CMK (cell line): ENCODE measurements around the gene HIP1.
"Not testable (repeated sequence)": the region's sequence is repeated elsewhere in the genome, so short reads cannot be mapped to it uniquely, and the experiment has no call there.

Experiments used
- DNase-seq: peaks from one replicate; pipeline ENCODE4 v3.0.0-alpha.2; 2010; ENCODE audit warnings: low read depth

Gene HIP1

GRCh38 chr7:75716992-75717626, 21.6 kb downstream of the HIP1 start:
- no peak for DNase-seq

GRCh38 chr7:75715864-75716263, 22.9 kb downstream of the HIP1 start:
- DNase-seq: no peak

DNA sequence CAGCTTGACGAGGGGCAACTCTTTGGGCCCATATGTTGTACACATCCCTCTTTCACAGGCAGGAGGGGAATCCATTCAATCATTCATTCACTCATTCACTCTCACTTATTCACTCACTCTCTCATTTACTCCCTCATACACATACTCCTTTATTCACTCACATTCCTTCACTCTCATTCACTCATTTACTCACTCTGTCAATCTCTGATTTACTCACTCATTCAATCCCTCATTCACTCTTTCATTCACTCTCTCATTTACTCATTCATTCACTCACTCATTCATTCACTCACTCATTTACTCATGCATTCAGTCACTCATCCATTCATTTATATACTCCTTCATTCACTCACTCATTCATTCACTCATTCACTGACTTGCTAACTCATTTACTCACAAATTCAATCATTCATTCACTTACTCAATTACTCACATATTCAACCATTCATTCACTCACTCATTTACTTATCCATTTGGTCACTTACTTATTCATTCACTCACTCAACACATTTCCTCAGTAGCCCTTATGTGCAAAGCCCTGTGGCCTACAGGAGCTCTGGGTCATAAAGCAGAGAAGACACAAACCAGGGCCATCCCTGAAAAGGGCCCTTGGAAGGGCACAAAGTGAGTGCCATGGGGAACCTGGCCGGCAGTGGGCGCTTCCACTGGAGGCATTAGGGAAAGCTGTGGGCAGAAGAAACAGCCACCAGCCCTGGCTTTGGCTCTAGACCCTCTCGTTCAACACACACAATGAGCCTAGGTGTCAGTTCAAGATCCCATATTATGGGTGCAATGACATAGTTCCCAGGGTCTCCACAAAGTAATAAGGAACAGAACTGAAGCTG, 26.0 kb downstream of the HIP1 start:
- DNase-seq: no peak

DNA sequence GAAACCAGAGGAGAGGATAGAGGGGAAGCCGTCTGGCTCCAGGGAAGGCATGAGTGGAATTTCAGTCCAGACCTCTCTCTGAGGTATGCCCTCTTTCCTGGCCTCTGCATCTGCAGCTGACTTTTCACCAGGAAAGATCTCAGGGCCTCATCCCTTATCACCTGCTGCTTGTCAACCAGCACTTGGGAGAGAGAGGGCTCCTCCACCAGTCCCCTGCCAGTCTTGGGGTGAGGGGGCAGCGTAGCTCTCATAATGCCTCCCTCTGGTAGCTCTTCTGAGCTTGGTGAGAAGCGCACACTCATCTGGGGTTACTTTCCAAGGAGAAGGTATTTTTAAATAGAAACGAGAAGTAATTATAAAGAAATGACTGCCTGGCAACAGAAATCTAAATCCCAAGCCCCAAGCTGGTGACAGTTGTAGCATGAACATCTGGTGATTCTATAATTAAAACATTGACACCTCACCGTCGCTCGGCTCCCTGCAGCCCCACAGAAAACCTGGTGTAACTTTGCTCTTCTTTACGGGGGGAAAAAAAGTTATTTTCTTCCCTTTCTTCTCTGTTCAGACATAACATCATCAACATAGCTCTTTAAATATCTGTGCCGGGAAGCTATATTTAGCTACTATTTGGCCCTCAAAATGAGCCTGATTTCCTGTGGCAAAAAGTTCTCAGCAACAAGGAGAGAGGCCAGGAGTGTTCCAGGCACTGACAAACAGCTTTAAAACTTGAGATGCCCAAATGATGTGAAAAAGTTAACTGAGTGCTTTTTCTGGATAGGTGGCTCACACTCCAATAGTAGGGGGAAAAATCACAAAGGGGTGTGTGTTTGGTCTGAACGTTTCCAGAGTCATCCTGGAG, 26.9 kb downstream of the HIP1 start:
- no peak for DNase-seq

- DNase-seq: no peak
Observed at GRCh38 chr7:75711076-75711475, 27.7 kb downstream of the HIP1 start.

DNA sequence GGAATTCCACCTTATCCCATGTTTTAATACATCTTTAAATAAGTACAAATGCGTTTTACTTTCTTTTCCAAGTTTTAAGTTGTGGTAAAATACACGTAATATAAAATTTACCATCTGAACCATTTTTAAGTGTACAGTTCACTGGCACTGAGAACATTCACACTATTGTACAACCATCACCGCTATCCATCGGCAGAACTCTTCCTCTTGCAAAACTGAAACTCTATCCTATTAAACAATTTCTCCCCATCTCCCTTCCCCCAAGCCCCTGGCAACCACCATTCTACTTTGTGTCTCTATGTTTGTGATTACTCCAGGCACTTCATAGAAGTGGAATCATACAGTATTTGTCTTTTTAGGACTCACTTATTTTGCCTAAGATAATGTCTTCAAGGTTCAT, 33.8 kb downstream of the HIP1 start:
- DNase-seq: no peak

GRCh38 chr7:75702515-75702914, 36.2 kb downstream of the HIP1 start:
- no peak for DNase-seq

DNA sequence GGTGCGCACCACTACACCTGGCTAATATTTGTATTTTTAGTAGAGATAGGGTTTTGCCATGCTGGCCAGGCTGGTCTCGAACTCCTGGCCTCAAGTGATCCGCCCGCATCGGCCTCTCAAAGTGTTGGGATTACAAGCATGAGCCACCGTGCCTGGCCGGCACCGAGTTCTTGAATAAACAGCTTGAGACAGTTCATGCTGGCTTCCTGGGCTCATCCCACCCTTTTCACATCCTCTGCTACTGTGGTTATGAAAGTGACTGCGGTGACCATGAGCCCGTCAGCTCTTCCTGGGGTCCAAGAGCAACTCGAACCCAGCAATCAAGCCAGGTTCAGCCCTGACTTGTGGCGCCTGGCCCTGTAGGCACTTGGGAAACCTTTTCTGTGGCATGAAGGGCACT, 38.7 kb downstream of the HIP1 start:
- no peak for DNase-seq

- DNase-seq: no peak
Observed at GRCh38 chr7:75698358-75698757, 40.4 kb downstream of the HIP1 start.

GRCh38 chr7:75696263-75697037, 42.3 kb downstream of the HIP1 start:
- DNase-seq: no peak

GRCh38 chr7:75694638-75695399, 43.9 kb downstream of the HIP1 start:
- DNase-seq: no peak

GRCh38 chr7:75693668-75694067, 45.1 kb downstream of the HIP1 start:
- not testable (repeated sequence) for DNase-seq

DNA sequence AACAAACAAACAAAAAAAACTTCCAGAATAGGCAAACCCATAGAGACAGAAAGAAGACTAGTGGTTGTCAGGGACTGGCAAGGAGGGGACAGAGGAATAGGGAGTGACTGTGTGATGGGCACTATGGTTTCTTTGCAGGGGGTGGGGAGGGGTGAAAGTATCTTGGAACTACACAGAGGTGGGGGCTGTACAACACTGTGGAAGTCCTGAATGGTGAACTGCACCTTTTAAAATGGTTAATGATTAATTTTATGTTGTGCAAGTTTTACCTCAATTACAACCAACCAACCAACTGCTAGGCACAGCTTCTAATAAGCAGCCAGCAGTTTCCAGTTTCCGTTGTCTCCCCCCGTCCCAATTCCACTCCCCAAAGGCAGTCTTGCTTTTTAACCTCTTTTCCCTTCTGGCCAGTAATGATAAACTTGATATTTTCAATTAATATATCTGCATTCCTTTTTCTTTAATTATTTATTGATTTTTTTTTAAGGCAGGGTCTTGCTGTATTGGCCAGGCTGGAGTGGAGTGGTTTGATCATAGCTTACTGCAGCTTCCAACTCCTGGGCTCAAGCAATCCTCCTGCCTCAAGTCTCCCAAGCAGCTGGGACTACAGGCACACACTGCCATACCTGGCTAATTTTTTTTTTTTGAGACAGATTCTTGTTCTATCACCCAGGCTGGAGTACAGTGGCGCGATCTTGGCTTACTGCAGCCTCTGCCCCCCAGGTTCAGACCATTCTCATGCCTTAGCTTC, 46.8 kb downstream of the HIP1 start:
- DNase-seq: no peak

DNA sequence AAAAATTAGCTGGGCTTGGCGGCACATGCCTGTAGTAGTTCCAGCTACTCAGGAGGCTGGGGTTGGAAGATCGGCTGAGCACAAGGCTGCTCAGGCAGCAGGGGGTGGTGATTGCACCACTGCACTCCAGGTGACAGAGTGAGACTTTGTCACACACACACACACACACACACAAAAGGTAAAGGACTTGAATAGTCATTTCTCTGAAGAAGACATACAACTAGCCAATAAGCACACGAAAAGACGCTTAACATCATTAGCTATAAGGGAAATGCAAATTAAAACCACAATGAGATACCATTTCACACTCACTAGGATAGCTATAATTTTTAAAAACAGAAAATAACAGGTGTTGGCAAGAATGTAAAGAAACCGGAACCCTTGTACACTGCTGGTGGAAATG, 48.6 kb downstream of the HIP1 start:
- DNase-seq: no peak

GRCh38 chr7:75689246-75690099, 49.3 kb downstream of the HIP1 start:
- DNase-seq: no peak

DNA sequence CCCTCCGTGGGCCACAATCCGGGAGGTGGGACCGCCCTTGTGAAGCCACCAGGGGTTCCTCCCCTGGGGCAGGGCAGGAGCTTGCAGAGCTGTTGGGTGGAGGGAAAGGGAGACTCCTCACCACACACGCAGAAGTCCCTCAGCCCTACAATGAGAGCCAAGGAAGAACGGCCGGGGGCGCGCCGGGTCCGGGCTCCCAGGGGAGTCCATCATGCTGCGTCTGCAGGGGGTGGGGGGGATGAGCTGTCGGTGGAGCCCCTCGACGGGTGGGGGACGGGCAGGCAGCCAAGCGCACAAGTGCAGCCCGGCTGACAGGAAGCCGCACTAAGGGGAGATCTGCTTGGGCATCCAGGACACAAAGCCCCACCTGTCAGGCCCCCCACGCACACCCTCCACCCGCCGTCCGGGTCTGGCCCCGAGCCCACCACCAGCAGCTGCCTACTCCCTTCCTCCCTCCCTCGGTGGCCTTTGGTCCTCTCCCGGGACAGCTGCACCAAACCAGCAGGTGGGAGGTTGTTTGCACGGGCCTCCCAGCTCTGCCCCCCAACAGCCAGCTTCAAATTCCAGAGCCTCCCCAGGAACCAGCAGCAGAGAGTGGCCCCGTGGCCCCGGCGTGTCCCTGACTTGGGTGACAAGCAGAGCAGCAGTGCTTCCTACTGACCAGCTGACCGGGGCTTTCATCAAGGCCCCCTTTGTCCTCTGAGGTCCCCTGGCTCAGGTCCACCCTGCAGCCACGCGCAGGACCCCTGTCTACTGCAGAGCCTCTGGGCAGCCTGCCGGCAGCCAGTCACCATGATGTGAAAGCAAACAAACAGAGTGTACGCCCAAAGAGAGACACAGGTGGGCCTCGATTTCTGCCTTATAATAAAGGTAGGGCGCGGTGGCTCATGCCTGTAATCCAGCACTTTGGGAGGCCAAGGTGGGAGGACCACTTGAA, 50.3 kb downstream of the HIP1 start:
- DNase-seq: no peak

- DNase-seq: no peak
Observed at GRCh38 chr7:75687246-75688088, 51.3 kb downstream of the HIP1 start.
